ENCODE results near the gene SETD3.

SETD3 gene

GRCh38 chr14:99516156-99516870, 35.7 kb upstream of the SETD3 start:
- no peak for DNase-seq

- no peak for DNase-seq
Measured at GRCh38 chr14:99515301-99516155, 34.9 kb upstream of the SETD3 start.

- DNase-seq = no peak
Measured at GRCh38 chr14:99514552-99515300, 34.1 kb upstream of the SETD3 start.

GRCh38 chr14:99513946-99514551, 33.4 kb upstream of the SETD3 start:
- no peak for DNase-seq

GRCh38 chr14:99513183-99513694, 32.6 kb upstream of the SETD3 start:
- no peak for DNase-seq

GRCh38 chr14:99512571-99513182, 32.0 kb upstream of the SETD3 start:
- DNase-seq = no peak

GRCh38 chr14:99512110-99512449, 31.4 kb upstream of the SETD3 start:
- no peak for DNase-seq

GRCh38 chr14:99511421-99512109, 30.9 kb upstream of the SETD3 start:
- no peak for DNase-seq

- DNase-seq = no peak
Measured at GRCh38 chr14:99510556-99511139, 30.0 kb upstream of the SETD3 start.

GRCh38 chr14:99509871-99510555, 29.4 kb upstream of the SETD3 start:
- DNase-seq = no peak

GRCh38 chr14:99508896-99509629, 28.4 kb upstream of the SETD3 start:
- DNase-seq = no peak

GRCh38 chr14:99507860-99508640, 27.4 kb upstream of the SETD3 start:
- no peak for DNase-seq

GRCh38 chr14:99506276-99506675, 25.6 kb upstream of the SETD3 start:
- DNase-seq = no peak

- DNase-seq = no peak
Measured at GRCh38 chr14:99505089-99505488, 24.4 kb upstream of the SETD3 start.

GRCh38 chr14:99503848-99504453, 23.3 kb upstream of the SETD3 start:
- DNase-seq = no peak

GRCh38 chr14:99502989-99503421, 22.3 kb upstream of the SETD3 start:
- DNase-seq = no peak

- no peak for DNase-seq
Measured at GRCh38 chr14:99497894-99498293, 17.2 kb upstream of the SETD3 start.

- DNase-seq = no peak
Measured at GRCh38 chr14:99497341-99497740, 16.7 kb upstream of the SETD3 start.

GRCh38 chr14:99484106-99484505, 3.4 kb upstream of the SETD3 start:
- no peak for DNase-seq

Data from DMS79 (cell line).